ENCODE results near the gene SEC14L1.
"Not testable (repeated sequence)": the region's sequence is repeated elsewhere in the genome, so short reads cannot be mapped to it uniquely, and the experiment has no call there.

SEC14L1 gene

GRCh38 chr17:77137111-77137510 is 3.7 kb upstream of the SEC14L1 start:
- TF ChIP-seq ZFX (IDR thresholded peaks at IDR 0.05) (no peak), CTCF (conservative IDR thresholded peaks at IDR 0.05) (no peak)
- H3K27ac ChIP-seq = no peak overlapping the region

GRCh38 chr17:77137886-77138285 is 2.9 kb upstream of the SEC14L1 start:
- H3K27ac ChIP-seq = not testable (repeated sequence)

DNA sequence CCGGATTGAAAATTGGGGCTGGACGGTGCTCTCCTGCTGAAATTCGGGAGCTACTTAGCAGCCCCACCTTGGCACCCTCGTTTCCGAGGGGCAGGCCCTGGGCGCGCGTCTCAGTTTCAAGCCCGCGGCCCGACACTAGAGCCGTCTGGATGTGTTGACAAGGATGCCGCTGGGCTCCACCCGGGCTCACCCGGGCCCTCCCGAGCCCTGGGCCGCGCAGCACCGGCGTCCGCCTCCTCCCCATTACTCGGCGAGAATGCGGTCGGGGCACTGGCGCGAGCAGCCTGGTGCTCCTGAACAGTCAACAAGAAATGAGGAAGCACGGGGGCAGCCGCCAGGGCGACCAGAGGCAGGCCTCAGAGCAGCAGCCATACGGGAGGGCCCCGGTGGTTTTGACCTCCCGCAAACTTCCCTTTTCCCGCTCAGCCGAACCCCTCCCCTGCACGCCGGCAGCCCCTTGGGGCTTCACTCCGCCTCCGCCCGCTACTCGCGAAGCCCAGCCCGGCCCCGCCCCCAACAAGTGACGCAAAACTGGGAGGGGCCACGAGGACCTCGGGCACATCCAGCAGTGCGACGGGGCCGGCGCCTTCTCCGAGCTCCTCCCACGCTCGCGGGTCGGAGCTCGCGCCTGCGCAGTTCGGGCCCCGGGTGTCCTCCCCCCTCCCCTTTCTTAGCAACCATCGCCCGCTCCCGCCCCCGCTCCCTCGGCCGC is 447 bp upstream of the SEC14L1 start:
- TF ChIP-seq CTCF (conservative IDR thresholded peaks at IDR 0.05) (no peak), ZFX (IDR thresholded peaks at IDR 0.05) (peak; percentile 82; the same call in 1 of the 2 replicates)
- peak overlapping the region; percentile 81 for H3K27ac ChIP-seq

GRCh38 chr17:77141846-77142449 is 1.2 kb downstream of the SEC14L1 start:
- H3K27ac ChIP-seq = no peak overlapping the region
- TF ChIP-seq ZFX (IDR thresholded peaks at IDR 0.05) = no peak
- TF ChIP-seq CTCF (conservative IDR thresholded peaks at IDR 0.05) = no peak

DNA sequence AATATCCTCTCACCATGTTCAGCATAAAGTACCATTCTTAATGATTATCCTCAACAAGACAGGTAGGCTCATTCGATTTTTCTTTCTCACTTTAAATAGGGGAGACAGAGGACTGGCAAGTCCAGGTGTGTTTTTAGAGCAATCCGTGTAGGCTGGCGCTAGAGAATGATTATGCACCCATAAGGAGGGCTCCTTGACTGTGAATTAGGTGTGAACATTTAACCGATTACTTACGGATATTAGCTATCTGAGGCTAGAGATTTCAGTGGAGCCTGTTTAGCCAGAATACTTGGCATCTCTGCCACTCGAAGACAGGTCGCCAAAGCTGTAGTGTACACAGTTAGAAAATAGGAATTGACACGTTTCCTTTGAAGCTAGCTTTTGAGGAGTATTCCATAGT is 1.9 kb downstream of the SEC14L1 start:
- TF ChIP-seq ZFX (IDR thresholded peaks at IDR 0.05) = no peak
- no peak for TF ChIP-seq CTCF (conservative IDR thresholded peaks at IDR 0.05)
- H3K27ac ChIP-seq = no peak overlapping the region

DNA sequence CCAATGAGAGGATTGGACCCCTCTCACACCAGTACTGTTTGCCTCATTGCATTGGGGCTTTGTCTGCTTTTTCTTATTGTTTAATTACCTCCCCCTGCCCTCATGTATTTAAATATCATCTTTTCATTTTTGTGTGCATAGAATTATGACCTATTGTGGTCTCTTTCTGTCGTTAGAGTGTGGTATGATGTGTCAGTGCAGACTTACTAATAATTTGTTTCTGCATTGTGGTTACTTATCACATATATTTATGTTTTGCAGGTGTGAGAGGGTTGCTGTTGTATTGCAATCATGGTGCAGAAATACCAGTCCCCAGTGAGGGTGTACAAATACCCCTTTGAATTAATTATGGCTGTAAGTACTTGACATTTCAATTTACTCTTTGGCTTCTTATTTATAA is 2.5 kb downstream of the SEC14L1 start:
- H3K27ac ChIP-seq = no peak overlapping the region
- TF ChIP-seq ZFX (IDR thresholded peaks at IDR 0.05) (no peak), CTCF (conservative IDR thresholded peaks at IDR 0.05) (no peak)

DNA sequence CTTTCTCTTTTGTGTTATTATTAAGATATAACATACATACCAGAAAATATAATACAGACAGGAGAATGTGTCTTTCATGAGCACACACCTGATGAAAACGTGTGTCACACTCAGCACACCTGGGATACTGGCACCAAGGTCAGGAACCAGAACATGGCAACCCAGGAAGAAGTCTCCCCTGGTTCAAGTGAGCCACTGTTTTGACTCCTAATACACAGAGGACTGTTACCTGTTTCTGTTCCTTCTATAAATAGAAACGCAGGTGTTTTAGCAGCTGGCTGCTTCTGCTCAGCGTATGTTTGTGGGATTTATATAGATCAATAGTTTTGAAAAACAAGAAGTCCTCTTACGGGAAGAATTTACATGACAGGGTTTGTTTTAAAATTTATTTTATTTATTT is 3.5 kb downstream of the SEC14L1 start:
- TF ChIP-seq CTCF (conservative IDR thresholded peaks at IDR 0.05) = no peak
- no peak for TF ChIP-seq ZFX (IDR thresholded peaks at IDR 0.05)
- no peak overlapping the region for H3K27ac ChIP-seq

GRCh38 chr17:77145224-77145611 is 4.4 kb downstream of the SEC14L1 start:
- TF ChIP-seq ZFX (IDR thresholded peaks at IDR 0.05) (no peak), CTCF (conservative IDR thresholded peaks at IDR 0.05) (no peak)
- H3K27ac ChIP-seq = no peak overlapping the region

All from C4-2B (cell line).